Endothelial cell of umbilical vein (primary cell): ENCODE results near the gene CNKSR1. TPM values are rescaled to one million over a fixed set of nuclear protein-coding genes. Genes with fewer than 3 reads are reported as not detected.

Source experiments
- Bru-seq: library from RNA; stranded (reverse); fragments of 400-500 nt; gene quantifications from one replicate; lab custom pipeline; 2021; lab: Mats Ljungman, UMichigan
- BruChase-seq, 2 experiments: library from RNA; stranded (reverse); fragments of 400-500 nt; gene quantifications; one replicate each; lab custom pipeline; 2021; lab: Mats Ljungman, UMichigan
- BruUV-seq: library from RNA; stranded (reverse); fragments of 400-500 nt; replicated peaks from 2 replicates; lab custom pipeline; 2021; lab: Mats Ljungman, UMichigan
- CTCF ChIA-PET: fragments of 300-600, 350-600 bp; sonication (Branson Sonifier 250); formaldehyde crosslinking; loops from one replicate; lab custom pipeline; 2021; ENCODE audit warnings: antibody characterized with exemption, inconsistent platforms; lab: Charles Lee
- POLR2A ChIA-PET: fragments of 300-600, 350-600 bp; sonication (Branson Sonifier 250); formaldehyde crosslinking; loops from one replicate; lab custom pipeline; 2021; ENCODE audit warnings: antibody characterized with exemption, inconsistent platforms; lab: Charles Lee
- DNase-seq: peaks from one replicate; pipeline ENCODE4 v3.0.0-alpha.2; 2011; ENCODE audit warnings: low read depth, low spot score
- FAIRE-seq: peaks from 2 replicates; lab custom pipeline; 2011; peaks lifted over from hg19 to GRCh38; lab: Jason Lieb, UNC
- H2AFZ ChIP-seq: 2 replicates; pipeline ENCODE4 v1.6.0; 2012; ENCODE audit warnings: low read depth, low read length, control low read depth, inconsistent platforms
- H3K27ac ChIP-seq: 2 replicates; pipeline ENCODE4 v1.5.1; 2011; ENCODE audit warnings: low read depth, mild to moderate bottlenecking, control low read depth, low read length, moderate library complexity; ENCODE audit not compliant: insufficient read depth
- H3K27me3 ChIP-seq, 2 experiments: 2 replicates each; pipeline versions ENCODE4 v1.6.0 to v1.6.1; 2011; ENCODE audit warnings: low read length in 2 of 2, mixed read lengths in 1 of 2; ENCODE audit not compliant: control insufficient read depth in 2 of 2, insufficient read depth in 2 of 2
- H3K36me3 ChIP-seq, 2 experiments: 2 replicates in 1 of 2; 3 replicates in 1 of 2; pipeline ENCODE4 v1.5.1; 2011; ENCODE audit warnings: low read length in 2 of 2, mild to moderate bottlenecking in 1 of 2, moderate library complexity in 1 of 2; ENCODE audit not compliant: control insufficient read depth in 2 of 2, insufficient read depth in 2 of 2; ENCODE audit errors: extremely low read depth in 1 of 2
- H3K4me1 ChIP-seq: 3 replicates; pipeline ENCODE4 v1.5.1; 2011; ENCODE audit warnings: mild to moderate bottlenecking, low read length; ENCODE audit not compliant: control insufficient read depth, insufficient read depth; ENCODE audit errors: extremely low read depth
- H3K4me2 ChIP-seq: 2 replicates; pipeline ENCODE4 v1.6.1; 2011; ENCODE audit warnings: low read length, control low read depth, mixed read lengths; ENCODE audit not compliant: insufficient read depth
- H3K4me3 ChIP-seq, 3 experiments: fragments of 200-600 bp in 1 of 3; sonication (generic), shearing (Covaris generic) in 1 of 3; replicated peaks in 1 of 3; 2 replicates each; pipeline ENCODE4 v1.5.1; 2011 to 2016; ENCODE audit warnings: control low read depth in 3 of 3, low read length in 3 of 3, mild to moderate bottlenecking in 2 of 3, inconsistent platforms in 1 of 3, low read depth in 1 of 3, moderate library complexity in 1 of 3; ENCODE audit not compliant: insufficient read depth in 1 of 3
- H3K79me2 ChIP-seq: 2 replicates; pipeline ENCODE4 v1.6.0; 2012; ENCODE audit warnings: low read length, inconsistent platforms; ENCODE audit not compliant: control insufficient read depth, insufficient read depth
- H3K9ac ChIP-seq: replicated peaks from 2 replicates; pipeline ENCODE3; 2011; ENCODE audit warnings: low read length, control low read depth; ENCODE audit not compliant: insufficient read depth; ENCODE audit errors: extremely low read depth
- H3K9me1 ChIP-seq: replicated peaks from 3 replicates; pipeline ENCODE4 v1.6.0; 2011; ENCODE audit warnings: mild to moderate bottlenecking, low read length; ENCODE audit not compliant: control insufficient read depth, insufficient read depth; ENCODE audit errors: extremely low read depth
- H3K9me3 ChIP-seq: replicated peaks from 2 replicates; pipeline ENCODE4 v1.5.1; 2012; ENCODE audit warnings: low read length, inconsistent platforms; ENCODE audit not compliant: control insufficient read depth, insufficient read depth
- H4K20me1 ChIP-seq: replicated peaks from 2 replicates; pipeline ENCODE3; 2011; ENCODE audit warnings: mild to moderate bottlenecking, low read length; ENCODE audit not compliant: control insufficient read depth, insufficient read depth; ENCODE audit errors: extremely low read depth
- dilution Hi-C: fragments of 300-500 bp; cut with MboI; formaldehyde crosslinking; loops from one replicate; pipeline ENCODE4 v1.15.0; 2019; ENCODE audit warnings: low sequenced_read_pairs; ENCODE audit not compliant: extremely low pct_ligation_motif_present
- intact Hi-C: fragments of 100-400 bp; cut with micrococcal nuclease; formaldehyde crosslinking; loops from one replicate; pipeline ENCODE4 v1.10.0; 2022
- long read RNA-seq: library from polyadenylated mRNA; stranded (forward); transcript quantifications from one replicate; pipeline ENCODE4 v2.0.0, GENCODE V29; 2021
- polyA minus RNA-seq, 3 experiments: library from RNA; depleted of rRNA, polyadenylated mRNA; stranded (reverse); fragments of >200 nt; gene quantifications; 1 replicate in 1 of 3; 2 replicates in 2 of 3; pipeline ENCODE4 v1.2.3, GENCODE V29; 2011
- polyA plus RNA-seq, 4 experiments: library from polyadenylated mRNA; depleted of rRNA in 3 of 4; stranded (reverse) in 3 of 4; unstranded in 1 of 4; fragments of >200 nt; gene quantifications; 2 replicates each; pipeline versions ENCODE4 v1.2.1 to v1.2.3, GENCODE V29; 2011 to 2012; ENCODE audit warnings: missing spikeins in 1 of 4
- total RNA-seq: library from RNA; stranded (reverse); gene quantifications from 2 replicates; pipeline ENCODE4 v1.2.3, GENCODE V29; 2021
- TF ChIP-seq, protein P1 (sequence below): IDR thresholded peaks from 2 replicates; pipeline ENCODE4 v1.6.1; 2011; ENCODE audit not compliant: insufficient read depth, insufficient read length

Gene CNKSR1, protein sequence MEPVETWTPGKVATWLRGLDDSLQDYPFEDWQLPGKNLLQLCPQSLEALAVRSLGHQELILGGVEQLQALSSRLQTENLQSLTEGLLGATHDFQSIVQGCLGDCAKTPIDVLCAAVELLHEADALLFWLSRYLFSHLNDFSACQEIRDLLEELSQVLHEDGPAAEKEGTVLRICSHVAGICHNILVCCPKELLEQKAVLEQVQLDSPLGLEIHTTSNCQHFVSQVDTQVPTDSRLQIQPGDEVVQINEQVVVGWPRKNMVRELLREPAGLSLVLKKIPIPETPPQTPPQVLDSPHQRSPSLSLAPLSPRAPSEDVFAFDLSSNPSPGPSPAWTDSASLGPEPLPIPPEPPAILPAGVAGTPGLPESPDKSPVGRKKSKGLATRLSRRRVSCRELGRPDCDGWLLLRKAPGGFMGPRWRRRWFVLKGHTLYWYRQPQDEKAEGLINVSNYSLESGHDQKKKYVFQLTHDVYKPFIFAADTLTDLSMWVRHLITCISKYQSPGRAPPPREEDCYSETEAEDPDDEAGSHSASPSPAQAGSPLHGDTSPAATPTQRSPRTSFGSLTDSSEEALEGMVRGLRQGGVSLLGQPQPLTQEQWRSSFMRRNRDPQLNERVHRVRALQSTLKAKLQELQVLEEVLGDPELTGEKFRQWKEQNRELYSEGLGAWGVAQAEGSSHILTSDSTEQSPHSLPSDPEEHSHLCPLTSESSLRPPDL
- total RNA-seq (not detected in 2 replicates), polyA plus RNA-seq (0.19 and 0.22 TPM in 2 replicates), polyA minus RNA-seq (0.61 TPM in 1 of 2 replicates, not detected in the other), Bru-seq, nascent RNA (percentile 10 among the genes with signal in this experiment), BruChase-seq, experiment 1, labeled RNA remaining after a 6-hour chase (percentile 14 among the genes with signal in this experiment), BruChase-seq, experiment 2, labeled RNA remaining after a 2-hour chase (percentile 17 among the genes with signal in this experiment)
- polyA plus RNA-seq (2011; cell fraction: cytosol; rRNA removed), result 0.10 and 0.28 TPM in 2 replicates
- polyA plus RNA-seq (2011; cell fraction: nucleus; rRNA removed), result 0.67 and 1.1 TPM in 2 replicates
- polyA plus RNA-seq (2012), result 0.20 TPM in 1 of 2 replicates, not detected in the other
- polyA minus RNA-seq (2011; cell fraction: cytosol; rRNA and poly(A)+ RNA removed), result 3.8 TPM
- polyA minus RNA-seq (2011; cell fraction: nucleus; rRNA and poly(A)+ RNA removed), result not detected in 2 replicates
- long read RNA-seq, partial matches to known transcripts, result 1 of 1 reads
- long read RNA-seq, other reads (novel, unspliced or antisense), result 0 of 1 reads

DNA sequence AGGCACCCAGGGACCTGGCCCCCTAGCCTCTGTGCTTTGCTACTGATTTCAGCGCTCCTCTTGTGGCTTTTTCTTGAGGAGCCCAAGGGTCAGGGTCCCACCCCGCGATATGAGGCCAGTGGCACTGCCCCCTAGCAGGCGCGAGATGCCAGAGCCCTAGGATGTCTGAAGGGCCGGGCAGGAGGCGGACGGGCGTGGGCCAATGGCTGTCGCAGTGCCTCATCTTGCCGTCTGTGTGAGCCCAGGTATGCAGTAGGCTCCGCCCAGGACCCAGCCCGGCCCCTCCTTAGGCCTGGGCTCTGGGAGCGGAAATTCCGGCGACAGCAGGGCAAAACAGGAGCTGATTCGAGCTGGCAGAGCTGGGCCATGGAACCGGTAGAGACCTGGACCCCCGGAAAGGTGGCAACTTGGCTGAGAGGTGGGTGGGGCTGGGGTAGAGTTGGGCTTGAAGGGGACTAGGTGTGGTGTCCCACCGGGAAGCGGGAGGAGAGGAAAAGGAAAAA, at the start of gene CNKSR1:
CNKSR1 (plus strand) TSS at position 310 of the 503 bp plus-strand sequence; CDS start at position 367, 57 bp downstream.
- H3K36me3 ChIP-seq, result no peaks in the 10 kb centered on the region
- H3K4me3 ChIP-seq, result no peak within 1 kb of the TSS
- no peaks in the 10 kb centered on the region for H3K9me1 ChIP-seq
- no TSS peak for BruUV-seq
- no peak for DNase-seq
- ChIA-PET POLR2A (no interaction called here), CTCF (interaction anchor here (0.9 to 1.9 kb wide), 4 partner anchors 7 to 145 kb away, joined by 3 to 6 read pairs (median 4); partner anchors contain the start of gene ZNF593)
- H3K79me2 ChIP-seq, result no peaks in the 10 kb centered on the region
- H3K27ac ChIP-seq, result no peak within 1 kb of the TSS
- dilution Hi-C loops, result no loop called here
- no peaks in the 10 kb centered on the region for H4K20me1 ChIP-seq
- H2AFZ ChIP-seq, result no peak within 1 kb of the TSS
- H3K9me3 ChIP-seq, result no peaks in the 10 kb centered on the region
- no peak for FAIRE-seq
- H3K4me1 ChIP-seq, result no peaks in the 10 kb centered on the region
- intact Hi-C loops, result no loop called here
- TF ChIP-seq, protein P1, sequence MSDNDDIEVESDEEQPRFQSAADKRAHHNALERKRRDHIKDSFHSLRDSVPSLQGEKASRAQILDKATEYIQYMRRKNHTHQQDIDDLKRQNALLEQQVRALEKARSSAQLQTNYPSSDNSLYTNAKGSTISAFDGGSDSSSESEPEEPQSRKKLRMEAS, result no peak
- H3K9ac ChIP-seq, result no peak within 1 kb of the TSS
- no peak within 1 kb of the TSS for H3K4me2 ChIP-seq
- H3K27me3 ChIP-seq, result no peaks in the 10 kb centered on the region
